Islet of Langerhans (tissue), 1 donor: ENCODE results near the gene R3HDM1.
"Not testable (repeated sequence)": the region's sequence is repeated elsewhere in the genome, so short reads cannot be mapped to it uniquely, and the experiment has no call there.

Source experiments
- FAIRE-seq: peaks from one replicate; lab custom pipeline; 2011; peaks lifted over from hg19 to GRCh38; lab: Jason Lieb, UNC

Gene R3HDM1

DNA sequence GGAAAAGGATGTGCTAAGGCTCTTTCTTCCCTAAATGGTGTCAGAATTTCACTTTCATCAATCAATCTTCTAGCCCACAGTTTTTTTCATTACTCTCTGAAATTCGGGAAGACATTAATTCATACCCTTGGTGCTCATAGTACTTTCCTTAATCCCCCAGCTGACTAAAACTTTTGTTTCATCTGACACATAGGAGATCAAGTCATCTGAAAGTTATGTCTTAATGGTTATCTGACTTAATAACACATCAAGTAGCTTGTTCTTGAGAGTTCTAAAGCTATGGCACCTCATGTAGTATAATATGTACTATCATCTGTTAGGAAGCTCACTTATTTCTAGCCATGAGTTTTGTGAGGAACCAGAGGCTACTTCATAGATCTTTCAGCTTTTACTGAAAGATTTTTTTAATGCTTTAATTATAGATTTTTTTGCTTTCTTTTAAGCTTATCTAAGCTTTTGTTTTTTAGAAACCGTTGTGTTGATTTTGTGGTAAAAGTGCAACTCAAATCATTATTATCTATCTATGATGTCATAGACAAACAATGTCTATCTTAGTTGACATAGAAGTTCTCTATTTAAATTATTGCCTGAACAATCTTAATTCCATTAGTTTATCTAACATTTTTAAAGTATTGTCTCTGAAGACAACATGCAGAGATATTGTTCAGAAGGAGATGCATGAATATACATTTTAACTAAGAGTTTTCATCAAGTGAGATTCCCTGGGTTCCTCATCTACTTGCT lies 116.7 kb downstream of the R3HDM1 start:
- FAIRE-seq: no peak

DNA sequence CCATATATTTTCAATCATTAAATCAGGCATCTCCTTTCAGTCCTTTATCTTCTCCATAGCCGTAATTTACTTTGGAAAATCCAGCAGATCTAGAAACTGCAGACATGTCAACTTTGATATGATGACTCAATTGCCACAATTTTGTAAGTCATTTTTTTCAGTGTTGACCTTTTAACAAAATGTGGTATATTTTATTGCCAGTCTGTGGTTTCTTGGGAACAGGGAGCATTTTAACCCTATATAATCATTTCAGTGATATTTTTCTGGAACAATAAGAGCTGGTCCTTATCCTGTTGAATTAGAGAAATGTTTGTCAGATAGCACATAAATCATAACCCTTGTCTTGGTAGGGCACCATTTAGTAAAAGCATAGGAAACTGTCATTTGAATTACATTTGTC lies 119.4 kb downstream of the R3HDM1 start:
- no peak for FAIRE-seq

DNA sequence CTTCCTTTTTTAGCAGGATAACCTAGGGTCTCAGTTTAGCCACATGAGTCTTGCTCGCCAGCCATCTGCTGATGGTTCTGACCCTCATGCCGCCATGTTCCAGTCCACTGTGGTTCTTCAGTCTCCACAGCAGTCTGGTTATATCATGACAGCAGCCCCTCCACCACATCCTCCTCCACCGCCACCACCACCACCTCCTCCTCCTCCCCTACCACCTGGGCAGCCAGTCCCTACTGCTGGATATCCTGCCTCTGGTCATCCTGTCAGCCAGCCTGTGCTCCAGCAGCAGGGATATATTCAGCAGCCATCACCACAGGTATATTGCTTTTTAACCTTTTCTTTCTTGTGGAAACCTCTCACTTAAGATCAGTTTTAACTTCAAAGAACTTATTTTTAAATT lies 120.4 kb downstream of the R3HDM1 start:
- no peak for FAIRE-seq

DNA sequence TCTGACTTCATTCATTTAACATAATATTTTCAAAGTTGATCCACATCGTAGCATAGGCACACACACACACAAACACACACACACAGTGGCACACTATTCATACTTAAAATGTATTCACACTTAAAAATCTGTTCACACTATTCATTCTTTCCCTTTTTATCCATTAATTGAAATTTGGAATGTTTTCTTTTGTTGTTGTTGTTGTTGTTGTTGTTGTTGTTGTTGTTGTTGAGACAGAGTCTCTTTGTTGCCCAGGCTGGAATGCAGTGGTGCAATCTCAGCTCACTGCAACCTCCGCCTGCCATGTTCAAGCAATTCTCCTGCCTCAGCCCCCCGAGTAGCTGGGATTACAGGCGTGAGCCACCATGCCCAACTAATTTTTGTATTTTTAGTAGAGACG lies 123.0 kb downstream of the R3HDM1 start:
- not testable (repeated sequence) for FAIRE-seq

GRCh38 chr2:135657806-135658582 lies 126.7 kb downstream of the R3HDM1 start:
- no peak for FAIRE-seq

DNA sequence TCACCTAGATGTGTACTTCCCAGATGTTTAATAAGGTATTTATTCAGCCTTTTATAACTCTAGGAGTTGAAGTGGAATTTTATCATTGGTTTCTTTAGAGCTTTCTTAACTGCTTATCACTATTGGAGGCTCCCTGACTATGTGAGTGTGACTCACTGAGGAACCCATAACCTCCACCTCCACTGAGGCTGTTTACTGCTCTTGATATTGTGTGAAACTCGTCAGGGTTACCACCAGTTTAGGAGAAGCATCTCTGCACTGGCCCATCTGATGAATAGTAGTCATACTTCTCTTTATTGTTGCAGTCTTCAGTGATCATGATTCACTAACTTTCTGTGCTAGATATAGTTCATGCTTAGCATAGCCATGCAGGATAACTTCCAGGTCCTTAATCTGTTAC lies 130.8 kb downstream of the R3HDM1 start:
- FAIRE-seq: no peak

DNA sequence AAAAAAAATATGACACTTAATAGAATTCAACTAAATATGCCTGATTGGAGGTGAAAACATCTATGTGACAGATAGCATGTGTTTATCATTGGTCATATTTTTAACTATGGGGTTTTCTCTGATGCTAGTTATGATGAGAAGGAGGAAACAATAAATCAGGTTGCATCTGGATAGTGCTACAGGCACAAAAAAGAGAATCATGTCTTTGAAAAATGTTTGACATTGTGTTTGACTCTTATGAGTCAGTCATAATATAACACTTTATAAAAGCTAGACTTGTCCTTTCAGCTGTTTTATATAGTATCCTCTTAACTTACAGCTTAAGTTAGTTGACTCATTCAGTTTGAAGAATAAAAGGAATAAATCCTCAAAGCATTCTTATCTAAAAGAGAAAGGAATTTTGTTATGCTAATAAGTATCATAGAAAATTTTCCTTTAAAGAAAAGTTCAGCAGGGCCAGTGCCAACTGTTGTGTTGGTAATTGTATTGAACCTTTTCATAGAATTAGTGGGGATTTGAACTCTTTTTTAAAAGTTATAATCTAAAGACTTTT lies 131.9 kb downstream of the R3HDM1 start:
- FAIRE-seq: no peak

GRCh38 chr2:135664623-135665068 lies 133.4 kb downstream of the R3HDM1 start:
- FAIRE-seq: no peak

DNA sequence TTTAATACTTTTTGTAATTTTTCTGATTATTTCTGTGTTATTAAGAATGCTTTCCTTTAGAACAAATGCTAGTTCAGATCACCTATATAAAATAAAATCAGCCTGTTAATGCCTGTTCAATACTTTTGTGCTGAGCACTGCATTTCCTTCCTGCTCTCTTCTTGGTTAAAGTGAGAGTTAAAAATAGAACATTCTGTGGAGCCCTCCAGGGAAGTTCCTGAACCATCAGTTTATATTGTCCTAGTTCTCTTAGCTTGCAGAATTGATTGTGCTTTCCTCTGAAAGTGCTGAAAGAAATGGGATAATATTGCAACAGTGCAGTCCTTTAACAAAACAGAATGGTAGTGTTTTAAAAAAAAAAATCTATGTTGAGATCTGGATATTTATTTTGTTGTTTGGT lies 135.8 kb downstream of the R3HDM1 start:
- FAIRE-seq: no peak

DNA sequence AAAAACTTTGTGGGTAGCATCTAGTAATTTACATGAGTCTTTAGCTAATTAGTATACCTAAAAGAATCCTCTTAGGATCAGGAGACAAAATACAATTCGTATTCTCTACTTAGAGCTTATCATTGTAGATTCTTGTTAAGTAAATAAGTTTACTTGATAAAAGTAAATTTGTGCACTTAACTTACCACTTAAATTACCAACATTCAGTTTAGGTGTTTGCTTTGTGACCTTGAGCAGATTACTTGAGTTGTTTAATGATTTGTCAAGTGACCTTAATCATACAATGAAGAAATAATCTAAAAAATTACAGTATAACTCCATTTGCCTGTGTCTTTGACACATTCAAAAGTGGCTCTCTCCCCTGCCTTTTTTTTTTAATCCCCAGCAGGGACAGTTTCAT lies 143.2 kb downstream of the R3HDM1 start:
- FAIRE-seq: no peak

GRCh38 chr2:135676031-135676430 lies 144.7 kb downstream of the R3HDM1 start:
- no peak for FAIRE-seq

DNA sequence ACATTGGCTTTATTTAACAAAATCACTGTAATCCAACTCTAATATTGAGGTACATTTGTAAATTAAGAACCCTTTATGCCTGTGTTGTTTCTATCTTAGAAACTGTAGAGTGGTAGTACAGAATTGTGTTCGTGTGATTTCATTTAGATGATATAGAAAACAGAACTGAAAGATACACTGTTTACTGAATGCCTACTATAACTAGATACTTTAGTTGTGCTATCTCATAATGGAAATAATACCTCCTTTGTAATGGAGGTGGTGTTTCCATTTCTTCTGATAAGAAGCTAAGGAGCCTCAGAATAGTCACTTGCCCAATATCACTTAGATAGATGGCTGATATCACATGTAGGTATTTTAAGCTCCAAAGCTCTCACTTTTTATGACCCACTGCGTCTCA lies 147.8 kb downstream of the R3HDM1 start:
- FAIRE-seq: no peak

- FAIRE-seq: no peak
These were observed 154.1 kb downstream of the R3HDM1 start for GRCh38 chr2:135685361-135685760.

GRCh38 chr2:135688978-135689377 lies 157.7 kb downstream of the R3HDM1 start:
- no peak for FAIRE-seq

DNA sequence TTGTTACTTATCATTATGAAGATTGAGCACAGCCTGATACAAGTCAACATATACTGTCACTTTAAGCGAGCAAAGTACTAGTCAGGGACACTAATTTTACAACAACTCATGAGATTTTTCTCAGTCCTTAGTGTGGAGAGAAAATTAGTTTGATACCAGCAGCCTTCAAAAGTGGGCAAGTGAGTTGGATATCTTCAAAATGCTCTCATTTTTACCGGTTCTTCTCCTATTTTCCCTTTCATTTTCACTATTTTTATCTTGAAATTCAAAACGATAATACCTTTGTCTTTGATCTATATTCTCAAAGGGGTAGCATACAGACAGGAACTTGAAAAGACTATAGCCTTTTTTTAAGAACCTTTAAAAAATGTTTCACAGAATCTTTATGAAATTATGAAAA lies 158.4 kb downstream of the R3HDM1 start:
- FAIRE-seq: no peak

DNA sequence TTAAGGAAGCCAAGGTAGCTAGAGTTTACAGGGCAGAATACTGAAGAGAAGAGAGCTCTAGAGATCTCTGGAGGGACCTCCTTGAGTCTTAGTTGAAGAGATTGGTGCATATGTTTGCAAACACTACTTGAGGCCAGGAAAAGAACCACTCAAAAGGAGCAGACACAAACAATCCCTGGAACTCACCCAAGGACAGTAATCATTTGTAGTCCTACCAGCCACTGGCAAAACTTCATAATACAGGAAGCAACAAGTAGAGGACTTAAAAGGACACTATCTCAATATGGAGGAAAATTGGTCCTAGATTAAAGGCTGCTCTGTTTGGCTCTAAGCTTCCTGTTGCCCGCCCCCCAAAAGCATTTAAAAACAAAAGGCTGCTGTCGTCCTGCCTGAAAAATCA lies 163.4 kb downstream of the R3HDM1 start:
- FAIRE-seq: no peak

GRCh38 chr2:135698838-135699237 lies 167.6 kb downstream of the R3HDM1 start:
- FAIRE-seq: no peak

DNA sequence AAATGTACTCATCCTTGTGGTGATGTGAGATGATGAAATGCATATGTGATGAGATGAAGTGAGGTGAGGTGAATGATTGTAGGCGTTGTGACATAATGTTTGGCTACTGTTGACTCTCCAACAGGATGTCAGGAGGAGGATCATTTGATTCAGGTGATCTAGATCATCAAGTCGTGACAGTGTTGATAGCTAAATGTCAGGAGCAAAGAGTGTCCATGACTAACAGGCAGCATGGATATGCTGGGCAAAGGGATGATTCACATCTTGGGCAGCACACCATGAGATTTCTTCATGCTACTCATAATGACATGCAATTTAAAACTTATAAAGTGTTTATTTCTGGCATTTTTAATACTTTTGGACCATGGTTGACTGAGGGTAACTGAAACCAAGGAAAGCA lies 170.2 kb downstream of the R3HDM1 start:
- FAIRE-seq: no peak

DNA sequence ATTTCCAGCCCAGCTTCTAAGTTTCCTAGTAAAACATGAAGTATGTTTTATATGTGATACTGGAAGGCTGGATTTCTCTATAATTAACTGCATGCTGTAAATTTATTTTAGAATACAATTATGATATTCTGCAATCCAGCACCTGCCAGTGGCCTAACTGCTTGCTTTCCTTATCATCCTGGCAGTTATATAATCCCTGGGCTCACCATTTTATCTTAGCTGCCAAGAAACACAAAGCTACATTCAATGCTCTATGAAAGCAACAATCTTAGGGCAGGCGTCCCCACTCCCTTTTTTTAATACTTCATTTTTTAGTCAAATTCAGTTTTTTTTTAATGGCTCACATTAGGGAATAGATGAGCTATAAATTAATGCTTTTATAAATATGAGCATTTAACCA lies 172.0 kb downstream of the R3HDM1 start:
- FAIRE-seq: no peak

DNA sequence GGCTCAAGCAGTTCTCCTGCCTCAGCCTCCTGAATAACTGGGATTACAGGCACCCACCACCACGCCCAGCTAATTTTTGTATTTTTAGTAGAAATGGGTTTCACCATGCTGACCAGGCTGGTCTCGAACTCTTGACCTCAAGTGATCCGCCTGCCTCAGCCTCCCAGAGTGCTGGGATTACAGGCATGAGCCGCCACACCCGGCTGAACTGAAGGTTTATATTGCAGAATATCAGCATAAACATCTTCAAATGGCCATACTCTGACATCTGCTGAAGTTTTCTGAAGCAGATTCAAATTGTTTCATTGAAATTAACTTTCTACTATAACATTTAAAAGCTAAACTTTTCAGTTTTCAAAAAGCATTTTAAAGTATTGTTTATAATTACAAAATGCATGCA lies 172.8 kb downstream of the R3HDM1 start:
- not testable (repeated sequence) for FAIRE-seq

DNA sequence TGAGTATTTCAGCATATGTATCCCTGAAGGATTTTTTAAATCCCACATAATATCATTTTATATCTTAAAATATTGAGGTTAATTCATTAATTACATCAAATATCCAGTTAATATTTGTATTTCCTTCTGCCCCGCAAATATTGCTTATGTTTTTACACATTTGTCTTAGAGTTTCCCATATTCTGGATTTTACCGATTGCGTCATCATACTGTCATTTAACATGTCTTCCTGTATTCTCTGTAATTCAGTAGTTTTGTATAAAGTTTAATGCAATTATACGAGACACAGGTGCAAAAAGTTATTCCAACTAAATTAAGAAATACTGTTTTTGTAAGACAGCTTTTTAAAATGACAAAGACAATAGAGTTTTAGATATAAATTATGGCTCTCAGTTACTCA lies 176.9 kb downstream of the R3HDM1 start:
- FAIRE-seq: no peak

GRCh38 chr2:135709992-135710391 lies 178.7 kb downstream of the R3HDM1 start:
- FAIRE-seq: peak; percentile 77

DNA sequence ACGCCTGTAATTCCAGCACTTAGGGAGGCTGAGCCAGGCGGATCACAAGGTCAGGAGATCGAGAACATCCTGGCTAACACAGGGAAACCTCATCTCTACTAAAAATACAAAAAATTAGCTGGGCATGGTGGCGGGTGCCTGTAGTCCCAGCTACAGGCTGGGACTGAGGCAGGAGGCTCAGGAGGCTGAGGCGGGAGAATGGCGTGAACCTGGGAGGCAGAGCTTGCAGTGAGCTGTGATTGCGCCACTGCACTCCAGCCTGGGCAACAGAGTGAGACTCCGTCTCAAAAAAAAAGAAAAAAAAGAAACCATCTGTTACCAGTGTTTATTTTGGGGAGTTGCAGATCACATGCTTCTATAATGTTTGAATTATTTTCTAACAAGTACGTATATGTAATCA lies 183.8 kb downstream of the R3HDM1 start:
- not testable (repeated sequence) for FAIRE-seq
